ENCODE results near the gene BMX. TPM values are rescaled to one million over a fixed set of nuclear protein-coding genes. Genes with fewer than 3 reads are reported as not detected.

The BMX gene
- total RNA-seq (not detected), total RNA-seq (0 to 0.08 (median 0) reads per million in 29 experiments)
- not detected for total RNA-seq (2013)

GRCh38 chrX:15500497-15500966 is at the start of gene BMX:
TSS of gene BMX (plus strand) at chrX:15500807. CDS start at chrX:15508354, 7,547 bp downstream.
- H3K9me3 Mint-ChIP-seq, result no peaks in the 10 kb centered on the region
- H3K9me3 ChIP-seq, result no peaks in the 10 kb centered on the region
- H3K27me3 Mint-ChIP-seq, result peaks cover 10 to 77% of the 10 kb centered on the region in 2 donors
- POLR2A ChIA-PET, result no interaction called here
- no peak within 1 kb of the TSS for H3K27ac Mint-ChIP-seq
- WGBS (ENCODE audit: insufficient coverage), result 92% methylated on average over 4 of the region's 18 CpGs
- H3K36me3 Mint-ChIP-seq, result no peaks in the 10 kb centered on the region
- H3K4me1 Mint-ChIP-seq, result peaks cover 0 to 7% (median 2%) of the 10 kb centered on the region in 3 donors
- H3K4me1 ChIP-seq (ENCODE audit: control insufficient read depth in 1 of 2, extremely low read depth in 1 of 2, insufficient read depth in 2 of 2, low read length in 2 of 2), result no peaks in the 10 kb centered on the region
- no peak for ATAC-seq (replicated peaks in 1 of 4)
- no peak within 1 kb of the TSS for H3K4me3 ChIP-seq (ENCODE audit: control insufficient read depth in 1 of 2, extremely low read depth in 1 of 2, low read length in 1 of 2)
- CTCF ChIA-PET, result no interaction called here
- H3K27ac ChIP-seq (ENCODE audit: low read length), result no peak within 1 kb of the TSS
- no peak within 1 kb of the TSS for H3K4me3 Mint-ChIP-seq
- H3K36me3 ChIP-seq (ENCODE audit: control insufficient read depth in 2 of 2, extremely low read depth in 1 of 2, insufficient read depth in 1 of 2, low read length in 1 of 2), result no peaks in the 10 kb centered on the region
- no peak for DNase-seq
- H3K27me3 ChIP-seq (replicated peaks in 1 of 2; ENCODE audit: control insufficient read depth in 2 of 2, extremely low read depth in 1 of 2, insufficient read depth in 2 of 2, low read length in 1 of 2), result peaks cover 0 to 3% of the 10 kb centered on the region in 2 experiments

GRCh38 chrX:15451913-15452312 is 48.7 kb upstream of the BMX start:
- WGBS (ENCODE audit: insufficient coverage), result no CpG with 5 or more reads among the region's 1 CpG

DNA sequence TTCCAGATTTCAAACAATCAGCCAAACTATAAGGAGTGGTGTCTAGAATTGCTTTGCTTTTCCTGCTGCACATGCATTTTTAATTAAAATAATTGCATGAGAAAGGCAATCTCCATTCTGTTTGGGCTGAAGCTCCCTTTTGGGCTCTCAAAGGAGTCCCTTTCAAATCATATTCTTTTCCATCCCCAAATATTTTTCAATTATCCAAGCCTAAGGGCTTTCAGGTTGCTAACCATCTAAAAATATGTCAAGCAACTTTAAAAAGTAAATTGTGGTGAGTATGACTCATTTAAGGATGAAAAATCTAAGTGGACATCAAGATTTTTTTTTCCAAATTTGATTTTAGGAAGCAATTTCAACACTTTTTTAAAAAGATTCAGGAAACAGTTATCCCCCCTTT is 35.9 kb upstream of the BMX start:
- Mint-ChIP-seq H3K9me3 (no peaks in the 10 kb centered on the region), H3K4me3 (no peak overlapping the region), H3K4me1 (no peaks in the 10 kb centered on the region), H3K36me3 (no peaks in the 10 kb centered on the region), H3K27me3 (peaks cover 1 to 37% of the 10 kb centered on the region in 2 donors), H3K27ac (no peak overlapping the region)
- CTCF ChIA-PET, result interaction anchor here in 1 of 2 donors (0.7 kb wide), 1 partner anchor 113 kb away, joined by 4 read pairs; no protein-coding TSS in a partner anchor
- no peak overlapping the region for H3K27ac ChIP-seq (ENCODE audit: low read length)
- no peak for DNase-seq
- no peak for ATAC-seq (replicated peaks in 1 of 4)
- H3K9me3 ChIP-seq, result no peaks in the 10 kb centered on the region
- H3K4me3 ChIP-seq (ENCODE audit: control insufficient read depth in 1 of 2, extremely low read depth in 1 of 2, low read length in 1 of 2), result no peak overlapping the region
- no peaks in the 10 kb centered on the region for H3K36me3 ChIP-seq (ENCODE audit: control insufficient read depth in 2 of 2, extremely low read depth in 1 of 2, insufficient read depth in 1 of 2, low read length in 1 of 2)
- H3K27me3 ChIP-seq (replicated peaks in 1 of 2; ENCODE audit: control insufficient read depth in 2 of 2, extremely low read depth in 1 of 2, insufficient read depth in 2 of 2, low read length in 1 of 2), result no peaks in the 10 kb centered on the region
- no peaks in the 10 kb centered on the region for H3K4me1 ChIP-seq (ENCODE audit: control insufficient read depth in 1 of 2, extremely low read depth in 1 of 2, insufficient read depth in 2 of 2, low read length in 2 of 2)
- POLR2A ChIA-PET, result no interaction called here

More at GRCh38 chrX:15451913-15452312, 48.7 kb upstream of the BMX start:
- ChIA-PET POLR2A (interaction anchor here in 1 of 2 donors (0.6 kb wide), 1 partner anchor 10 kb away, joined by 4 read pairs; no protein-coding TSS in a partner anchor), CTCF (interaction anchor here (0.5 kb wide), 2 partner anchors 18 to 131 kb away, joined by 3 to 4 read pairs; no protein-coding TSS in a partner anchor)
- H3K36me3 ChIP-seq (ENCODE audit: control insufficient read depth in 2 of 2, extremely low read depth in 1 of 2, insufficient read depth in 1 of 2, low read length in 1 of 2), result no peaks in the 10 kb centered on the region
- H3K27me3 ChIP-seq (replicated peaks in 1 of 2; ENCODE audit: control insufficient read depth in 2 of 2, extremely low read depth in 1 of 2, insufficient read depth in 2 of 2, low read length in 1 of 2), result no peaks in the 10 kb centered on the region
- no peaks in the 10 kb centered on the region for H3K4me1 ChIP-seq (ENCODE audit: control insufficient read depth in 1 of 2, extremely low read depth in 1 of 2, insufficient read depth in 2 of 2, low read length in 2 of 2)
- Mint-ChIP-seq H3K4me3 (no peak overlapping the region), H3K4me1 (no peaks in the 10 kb centered on the region), H3K9me3 (no peaks in the 10 kb centered on the region), H3K36me3 (no peaks in the 10 kb centered on the region), H3K27me3 (peaks cover 2 to 34% of the 10 kb centered on the region in 2 donors), H3K27ac (no peak overlapping the region)
- DNase-seq, result no peak
- no peak overlapping the region for H3K27ac ChIP-seq (ENCODE audit: low read length)
- H3K4me3 ChIP-seq (ENCODE audit: control insufficient read depth in 1 of 2, extremely low read depth in 1 of 2, low read length in 1 of 2), result no peak overlapping the region
- no peaks in the 10 kb centered on the region for H3K9me3 ChIP-seq
- no peak for ATAC-seq (replicated peaks in 1 of 4)

- ATAC-seq (replicated peaks in 1 of 4) (no peak), DNase-seq (no peak)
- H3K27me3 ChIP-seq (replicated peaks in 1 of 2; ENCODE audit: control insufficient read depth in 2 of 2, extremely low read depth in 1 of 2, insufficient read depth in 2 of 2, low read length in 1 of 2), result no peaks in the 10 kb centered on the region
- H3K9me3 ChIP-seq, result no peaks in the 10 kb centered on the region
- Mint-ChIP-seq H3K27ac (no peak overlapping the region), H3K27me3 (peaks cover 1 to 31% of the 10 kb centered on the region in 2 donors), H3K4me3 (no peak overlapping the region), H3K36me3 (no peaks in the 10 kb centered on the region), H3K4me1 (no peaks in the 10 kb centered on the region), H3K9me3 (no peaks in the 10 kb centered on the region)
- no peaks in the 10 kb centered on the region for H3K4me1 ChIP-seq (ENCODE audit: control insufficient read depth in 1 of 2, extremely low read depth in 1 of 2, insufficient read depth in 2 of 2, low read length in 2 of 2)
- H3K4me3 ChIP-seq (ENCODE audit: control insufficient read depth in 1 of 2, extremely low read depth in 1 of 2, low read length in 1 of 2), result no peak overlapping the region
- no peaks in the 10 kb centered on the region for H3K36me3 ChIP-seq (ENCODE audit: control insufficient read depth in 2 of 2, extremely low read depth in 1 of 2, insufficient read depth in 1 of 2, low read length in 1 of 2)
- WGBS (ENCODE audit: insufficient coverage), result no CpG with 5 or more reads among the region's 4 CpGs
- H3K27ac ChIP-seq (ENCODE audit: low read length), result no peak overlapping the region
- POLR2A ChIA-PET, result no interaction called here
- CTCF ChIA-PET, result no interaction called here
These were observed 35.3 kb upstream of the BMX start for GRCh38 chrX:15465347-15465746.

DNA sequence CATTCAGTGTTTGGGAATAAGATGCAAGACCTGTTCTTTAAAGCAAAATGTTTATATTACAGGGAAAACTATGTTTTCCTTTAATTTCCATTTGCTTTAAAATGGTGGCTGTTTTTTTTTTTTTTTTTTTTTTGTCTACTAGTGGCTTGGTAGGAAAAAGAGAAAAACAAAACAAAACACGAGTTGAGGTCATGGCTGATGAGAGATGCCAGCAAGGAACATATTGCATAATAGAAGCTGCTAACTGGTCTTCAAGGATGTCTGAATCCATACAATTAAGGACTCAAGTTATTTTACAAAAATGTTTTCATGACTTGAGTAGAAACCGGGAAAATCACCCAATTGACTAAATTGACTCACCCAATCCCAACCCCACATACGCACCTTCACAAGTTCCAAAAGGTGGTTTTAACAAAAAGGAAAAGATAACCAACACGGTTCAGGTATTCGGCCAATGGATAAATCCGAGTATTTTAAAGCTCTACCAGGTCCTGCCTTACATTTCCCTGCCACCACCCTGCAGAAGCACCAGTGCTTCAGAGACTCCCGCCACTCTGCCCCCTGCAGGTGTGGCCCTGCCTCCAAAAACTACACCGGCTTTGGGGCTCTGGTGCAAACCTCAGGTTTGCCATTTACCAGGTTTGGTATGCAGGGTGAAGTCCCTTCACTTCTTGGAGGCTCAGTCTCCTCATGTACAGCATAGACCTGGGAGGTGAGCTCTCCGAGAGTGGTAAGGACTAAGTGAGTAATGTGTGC is 34.5 kb upstream of the BMX start:
- Histone ChIP-seq H3K4me1 (ENCODE audit: control insufficient read depth in 1 of 2, extremely low read depth in 1 of 2, insufficient read depth in 2 of 2, low read length in 2 of 2) (no peaks in the 10 kb centered on the region), H3K4me3 (ENCODE audit: control insufficient read depth in 1 of 2, extremely low read depth in 1 of 2, low read length in 1 of 2) (no peak overlapping the region), H3K27ac (ENCODE audit: low read length) (no peak overlapping the region), H3K27me3 (replicated peaks in 1 of 2; ENCODE audit: control insufficient read depth in 2 of 2, extremely low read depth in 1 of 2, insufficient read depth in 2 of 2, low read length in 1 of 2) (no peaks in the 10 kb centered on the region), H3K9me3 (no peaks in the 10 kb centered on the region), H3K36me3 (ENCODE audit: control insufficient read depth in 2 of 2, extremely low read depth in 1 of 2, insufficient read depth in 1 of 2, low read length in 1 of 2) (no peaks in the 10 kb centered on the region)
- Mint-ChIP-seq H3K36me3 (no peaks in the 10 kb centered on the region), H3K4me1 (no peaks in the 10 kb centered on the region), H3K4me3 (no peak overlapping the region), H3K27me3 (peaks cover 1 to 33% of the 10 kb centered on the region in 2 donors), H3K27ac (no peak overlapping the region), H3K9me3 (no peaks in the 10 kb centered on the region)
- ATAC-seq (replicated peaks in 1 of 4) (no peak), DNase-seq (peak in 2 of 35 experiments; percentile 0)
- ChIA-PET CTCF (interaction anchor here in 1 of 2 donors (0.6 to 1.4 kb wide), 2 partner anchors 62 to 117 kb away, joined by 3 read pairs; no protein-coding TSS in a partner anchor), POLR2A (interaction anchor here in 1 of 2 donors (0.6 kb wide), 1 partner anchor 1385 kb away, joined by 3 read pairs; no protein-coding TSS in a partner anchor)
- WGBS (ENCODE audit: insufficient coverage), result no CpG with 5 or more reads among the region's 9 CpGs

GRCh38 chrX:15468036-15468435 is 32.6 kb upstream of the BMX start:
- H3K9me3 Mint-ChIP-seq, result no peaks in the 10 kb centered on the region
- DNase-seq (peak in 1 of 35 experiments; percentile 10), ATAC-seq (replicated peaks in 1 of 4) (no peak)
- H3K4me3 Mint-ChIP-seq, result no peak overlapping the region
- no CpG with 5 or more reads among the region's 4 CpGs for WGBS (ENCODE audit: insufficient coverage)
- Histone ChIP-seq H3K9me3 (no peaks in the 10 kb centered on the region), H3K27me3 (replicated peaks in 1 of 2; ENCODE audit: control insufficient read depth in 2 of 2, extremely low read depth in 1 of 2, insufficient read depth in 2 of 2, low read length in 1 of 2) (no peaks in the 10 kb centered on the region), H3K4me1 (ENCODE audit: control insufficient read depth in 1 of 2, extremely low read depth in 1 of 2, insufficient read depth in 2 of 2, low read length in 2 of 2) (no peaks in the 10 kb centered on the region), H3K36me3 (ENCODE audit: control insufficient read depth in 2 of 2, extremely low read depth in 1 of 2, insufficient read depth in 1 of 2, low read length in 1 of 2) (no peaks in the 10 kb centered on the region), H3K4me3 (ENCODE audit: control insufficient read depth in 1 of 2, extremely low read depth in 1 of 2, low read length in 1 of 2) (no peak overlapping the region), H3K27ac (ENCODE audit: low read length) (no peak overlapping the region)
- no peaks in the 10 kb centered on the region for H3K36me3 Mint-ChIP-seq
- ChIA-PET POLR2A (no interaction called here), CTCF (interaction anchor here in 1 of 2 donors (0.7 kb wide), 1 partner anchor 1530 kb away, joined by 3 read pairs; no protein-coding TSS in a partner anchor)
- no peaks in the 10 kb centered on the region for H3K4me1 Mint-ChIP-seq
- peaks cover 1 to 35% of the 10 kb centered on the region in 2 donors for H3K27me3 Mint-ChIP-seq
- H3K27ac Mint-ChIP-seq, result no peak overlapping the region

Data from T-cell (primary cell).